ENCODE results near the gene ZCCHC8.

The ZCCHC8 gene

DNA sequence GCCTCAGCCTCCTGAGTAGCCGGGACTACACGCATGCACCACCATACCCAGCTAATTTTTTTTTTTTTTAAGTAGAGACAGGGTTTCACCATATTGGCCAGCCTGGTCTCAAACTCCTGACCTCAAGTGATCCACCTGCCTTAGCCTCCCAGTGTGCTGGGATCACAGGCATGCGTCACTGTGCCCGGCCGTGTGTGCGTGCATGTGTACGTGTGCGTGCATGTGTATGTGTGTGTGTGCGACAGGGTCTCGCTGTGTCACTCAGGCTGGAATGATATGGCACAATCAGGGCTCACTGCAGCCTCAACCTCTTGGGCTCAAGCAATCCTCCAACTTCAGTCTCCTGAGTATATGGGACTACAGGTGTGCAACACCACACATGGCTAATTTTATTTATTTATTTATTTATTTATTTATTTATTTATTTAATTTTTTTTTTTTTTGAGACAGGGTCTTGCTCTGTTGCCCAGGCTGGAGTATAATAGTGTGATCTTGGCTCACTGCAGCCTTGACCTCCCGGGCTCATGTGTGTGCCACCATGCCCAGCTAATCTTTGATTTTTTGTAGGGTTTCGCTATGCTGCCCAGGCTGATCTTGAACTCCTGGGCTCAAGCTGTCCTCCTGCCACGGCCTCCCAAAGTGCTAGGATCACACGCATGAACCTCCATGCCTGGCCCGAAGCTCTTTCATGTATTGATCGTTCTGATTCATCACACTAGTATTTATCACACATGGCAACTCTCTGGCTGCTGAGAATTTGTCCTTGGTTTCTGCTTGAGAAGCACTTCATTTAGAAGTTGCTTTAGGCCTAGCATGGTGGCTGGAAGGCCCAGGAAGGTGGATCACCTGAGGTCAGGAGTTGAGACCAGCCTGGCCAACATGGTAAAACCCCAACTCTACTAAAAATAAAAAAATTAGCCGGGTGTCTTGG lies 42.4 kb downstream of the ZCCHC8 start:
- no peak for DNase-seq
- intact Hi-C loops (cut with DNase I; ENCODE audit: low total_unique reads) = loop anchor here (5.0 kb wide), 1 partner anchor 36 kb away; the partner anchor contains the start of gene CLIP1
- H3K27ac ChIP-seq = peak overlapping the region; percentile 56 to 69

GRCh38 chr12:122457627-122458026 lies 43.1 kb downstream of the ZCCHC8 start:
- no peak for DNase-seq
- Histone ChIP-seq H3K9me3 (no peaks in the 10 kb centered on the region), H3K27ac (peak overlapping the region in 1 of 2 donors; percentile 69), H3K4me3 (no peak overlapping the region), H3K4me1 (peaks cover 0 to 51% (median 0%) of the 10 kb centered on the region in 4 donors), H3K27me3 (no peaks in the 10 kb centered on the region), H3K36me3 (no peaks in the 10 kb centered on the region)
- TF ChIP-seq CTCF (IDR thresholded peaks at IDR 0.05) = no peak
- intact Hi-C loops (cut with DNase I; ENCODE audit: low total_unique reads) = loop anchor here (5.0 kb wide), 1 partner anchor 35 kb away; the partner anchor contains the start of gene CLIP1

More for the DNA sequence above, 42.4 kb downstream of the ZCCHC8 start:
- Histone ChIP-seq H3K27me3 (no peaks in the 10 kb centered on the region), H3K9me3 (no peaks in the 10 kb centered on the region), H3K36me3 (no peaks in the 10 kb centered on the region), H3K4me3 (no peak overlapping the region), H3K4me1 (peaks cover 0 to 51% (median 0%) of the 10 kb centered on the region in 4 donors)
- TF ChIP-seq CTCF (IDR thresholded peaks at IDR 0.05) = no peak

GRCh38 chr12:122454739-122455138 lies 46.0 kb downstream of the ZCCHC8 start:
- no peak for TF ChIP-seq CTCF (IDR thresholded peaks at IDR 0.05)
- intact Hi-C loops (cut with DNase I; ENCODE audit: low total_unique reads) = loop anchor here (5.0 kb wide), 1 partner anchor 32 kb away; the partner anchor contains the start of gene CLIP1
- H3K4me3 ChIP-seq = no peak overlapping the region
- peak overlapping the region; percentile 62 to 68 for H3K27ac ChIP-seq
- H3K36me3 ChIP-seq = no peaks in the 10 kb centered on the region
- DNase-seq = no peak
- no peaks in the 10 kb centered on the region for H3K9me3 ChIP-seq
- peaks cover 0 to 34% (median 0%) of the 10 kb centered on the region in 4 donors for H3K4me1 ChIP-seq
- no peaks in the 10 kb centered on the region for H3K27me3 ChIP-seq

DNA sequence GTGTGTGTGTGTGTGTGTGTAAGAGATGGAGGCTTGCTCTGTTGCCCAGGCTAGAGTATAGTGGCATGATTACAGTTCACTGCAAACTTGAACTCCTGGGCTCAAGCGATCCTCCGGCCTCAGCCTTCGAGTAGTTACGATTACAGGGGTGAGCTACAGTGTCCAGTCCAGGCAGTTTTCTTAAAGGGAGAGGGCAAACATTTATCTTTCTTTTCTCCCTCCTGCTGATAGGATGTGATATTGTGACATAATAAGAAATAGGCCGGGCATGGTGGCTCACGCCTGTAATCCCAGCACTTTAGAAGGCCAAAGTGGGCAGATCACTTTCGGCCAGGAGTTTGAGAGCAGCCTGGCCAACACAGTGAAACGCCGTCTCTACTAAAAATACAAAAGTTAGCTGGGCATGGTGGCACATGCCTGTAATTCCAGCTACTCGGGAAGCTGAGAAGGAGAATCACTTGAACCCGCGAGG lies 46.4 kb downstream of the ZCCHC8 start:
- Histone ChIP-seq H3K27me3 (no peaks in the 10 kb centered on the region), H3K9me3 (no peaks in the 10 kb centered on the region), H3K4me1 (peaks cover 0 to 29% (median 0%) of the 10 kb centered on the region in 4 donors), H3K27ac (peak overlapping the region; percentile 62 to 68), H3K4me3 (no peak overlapping the region), H3K36me3 (no peaks in the 10 kb centered on the region)
- DNase-seq = no peak
- intact Hi-C loops (cut with DNase I; ENCODE audit: low total_unique reads) = no loop called here
- TF ChIP-seq CTCF (IDR thresholded peaks at IDR 0.05) = no peak

GRCh38 chr12:122452701-122453285 lies 47.9 kb downstream of the ZCCHC8 start:
- Histone ChIP-seq H3K27me3 (no peaks in the 10 kb centered on the region), H3K27ac (no peak overlapping the region), H3K4me3 (no peak overlapping the region), H3K36me3 (no peaks in the 10 kb centered on the region), H3K9me3 (no peaks in the 10 kb centered on the region), H3K4me1 (peaks cover 0 to 15% (median 0%) of the 10 kb centered on the region in 4 donors)
- TF ChIP-seq CTCF (IDR thresholded peaks at IDR 0.05) = no peak
- no peak for DNase-seq
- intact Hi-C loops (cut with DNase I; ENCODE audit: low total_unique reads) = no loop called here
